ENCODE results near the gene POLD2.

DNA sequence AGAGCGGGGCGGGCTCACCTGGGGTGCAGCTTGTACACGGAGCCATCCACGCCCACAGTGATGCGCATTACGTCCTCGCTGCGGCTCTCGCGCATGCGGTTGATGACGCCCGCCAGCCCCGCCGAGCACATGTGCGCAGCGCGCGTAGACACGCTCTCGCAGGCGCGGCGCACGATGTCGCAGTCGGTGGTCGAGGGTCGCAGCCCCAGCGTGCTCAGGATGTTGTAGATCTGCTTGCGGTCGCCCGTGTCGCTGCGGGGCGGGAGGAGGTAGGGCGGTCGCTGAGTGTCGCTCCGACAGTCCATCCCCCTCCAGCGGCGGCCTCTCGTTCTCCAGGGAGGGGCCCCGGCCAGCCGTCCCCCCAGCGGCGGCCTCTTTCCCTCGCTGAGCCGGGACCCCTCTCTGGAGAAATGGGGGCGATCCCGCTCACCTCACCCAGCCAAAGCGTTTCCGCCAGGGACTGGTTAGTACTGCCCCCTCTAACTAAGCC lies 22.2 kb upstream of the POLD2 start:
- TF ChIP-seq, protein P1, sequence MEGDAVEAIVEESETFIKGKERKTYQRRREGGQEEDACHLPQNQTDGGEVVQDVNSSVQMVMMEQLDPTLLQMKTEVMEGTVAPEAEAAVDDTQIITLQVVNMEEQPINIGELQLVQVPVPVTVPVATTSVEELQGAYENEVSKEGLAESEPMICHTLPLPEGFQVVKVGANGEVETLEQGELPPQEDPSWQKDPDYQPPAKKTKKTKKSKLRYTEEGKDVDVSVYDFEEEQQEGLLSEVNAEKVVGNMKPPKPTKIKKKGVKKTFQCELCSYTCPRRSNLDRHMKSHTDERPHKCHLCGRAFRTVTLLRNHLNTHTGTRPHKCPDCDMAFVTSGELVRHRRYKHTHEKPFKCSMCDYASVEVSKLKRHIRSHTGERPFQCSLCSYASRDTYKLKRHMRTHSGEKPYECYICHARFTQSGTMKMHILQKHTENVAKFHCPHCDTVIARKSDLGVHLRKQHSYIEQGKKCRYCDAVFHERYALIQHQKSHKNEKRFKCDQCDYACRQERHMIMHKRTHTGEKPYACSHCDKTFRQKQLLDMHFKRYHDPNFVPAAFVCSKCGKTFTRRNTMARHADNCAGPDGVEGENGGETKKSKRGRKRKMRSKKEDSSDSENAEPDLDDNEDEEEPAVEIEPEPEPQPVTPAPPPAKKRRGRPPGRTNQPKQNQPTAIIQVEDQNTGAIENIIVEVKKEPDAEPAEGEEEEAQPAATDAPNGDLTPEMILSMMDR (IDR thresholded peaks at IDR 0.05; ENCODE audit: poor library complexity, severe bottlenecking): no peak
- no peak for TF ChIP-seq POLR2AphosphoS5 (IDR thresholded peaks at IDR 0.05)
- no peak for TF ChIP-seq EP300 (conservative IDR thresholded peaks at IDR 0.05; ENCODE audit: poor library complexity, severe bottlenecking)
- no peak for TF ChIP-seq MXI1 (conservative IDR thresholded peaks at IDR 0.05; ENCODE audit: poor library complexity, severe bottlenecking)
- no peak for TF ChIP-seq SMC3 (conservative IDR thresholded peaks at IDR 0.05; ENCODE audit: poor library complexity)
- no peak for TF ChIP-seq EZH2 (IDR thresholded peaks at IDR 0.05; ENCODE audit: borderline replicate concordance, insufficient read depth, low read length, poor library complexity, severe bottlenecking)
- no peak for TF ChIP-seq RAD21 (conservative IDR thresholded peaks at IDR 0.05)
- TF ChIP-seq, protein P2, sequence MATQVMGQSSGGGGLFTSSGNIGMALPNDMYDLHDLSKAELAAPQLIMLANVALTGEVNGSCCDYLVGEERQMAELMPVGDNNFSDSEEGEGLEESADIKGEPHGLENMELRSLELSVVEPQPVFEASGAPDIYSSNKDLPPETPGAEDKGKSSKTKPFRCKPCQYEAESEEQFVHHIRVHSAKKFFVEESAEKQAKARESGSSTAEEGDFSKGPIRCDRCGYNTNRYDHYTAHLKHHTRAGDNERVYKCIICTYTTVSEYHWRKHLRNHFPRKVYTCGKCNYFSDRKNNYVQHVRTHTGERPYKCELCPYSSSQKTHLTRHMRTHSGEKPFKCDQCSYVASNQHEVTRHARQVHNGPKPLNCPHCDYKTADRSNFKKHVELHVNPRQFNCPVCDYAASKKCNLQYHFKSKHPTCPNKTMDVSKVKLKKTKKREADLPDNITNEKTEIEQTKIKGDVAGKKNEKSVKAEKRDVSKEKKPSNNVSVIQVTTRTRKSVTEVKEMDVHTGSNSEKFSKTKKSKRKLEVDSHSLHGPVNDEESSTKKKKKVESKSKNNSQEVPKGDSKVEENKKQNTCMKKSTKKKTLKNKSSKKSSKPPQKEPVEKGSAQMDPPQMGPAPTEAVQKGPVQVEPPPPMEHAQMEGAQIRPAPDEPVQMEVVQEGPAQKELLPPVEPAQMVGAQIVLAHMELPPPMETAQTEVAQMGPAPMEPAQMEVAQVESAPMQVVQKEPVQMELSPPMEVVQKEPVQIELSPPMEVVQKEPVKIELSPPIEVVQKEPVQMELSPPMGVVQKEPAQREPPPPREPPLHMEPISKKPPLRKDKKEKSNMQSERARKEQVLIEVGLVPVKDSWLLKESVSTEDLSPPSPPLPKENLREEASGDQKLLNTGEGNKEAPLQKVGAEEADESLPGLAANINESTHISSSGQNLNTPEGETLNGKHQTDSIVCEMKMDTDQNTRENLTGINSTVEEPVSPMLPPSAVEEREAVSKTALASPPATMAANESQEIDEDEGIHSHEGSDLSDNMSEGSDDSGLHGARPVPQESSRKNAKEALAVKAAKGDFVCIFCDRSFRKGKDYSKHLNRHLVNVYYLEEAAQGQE (IDR thresholded peaks at IDR 0.05; ENCODE audit: borderline replicate concordance): no peak
